ENCODE data around the gene DPF3.

DPF3 gene

GRCh38 chr14:72839753-72840607, 53.9 kb downstream of the DPF3 start:
- DNase-seq (ENCODE audit: low spot score), result no peak

- DNase-seq (ENCODE audit: low spot score), result no peak
These were observed 54.5 kb downstream of the DPF3 start for GRCh38 chr14:72839351-72839750.

GRCh38 chr14:72836085-72836484, 57.8 kb downstream of the DPF3 start:
- no peak for DNase-seq (ENCODE audit: low spot score)

- no peak for DNase-seq (ENCODE audit: low spot score)
These were observed 60.7 kb downstream of the DPF3 start for GRCh38 chr14:72833174-72833573.

GRCh38 chr14:72830786-72831594, 62.9 kb downstream of the DPF3 start:
- DNase-seq (ENCODE audit: low spot score), result no peak

- no peak for DNase-seq (ENCODE audit: low spot score)
These were observed 63.5 kb downstream of the DPF3 start for GRCh38 chr14:72830356-72830755.

- no peak for DNase-seq (ENCODE audit: low spot score)
These were observed 65.3 kb downstream of the DPF3 start for GRCh38 chr14:72828604-72829003.

GRCh38 chr14:72826039-72826438, 67.9 kb downstream of the DPF3 start:
- DNase-seq (ENCODE audit: low spot score), result no peak

GRCh38 chr14:72825486-72825885, 68.4 kb downstream of the DPF3 start:
- no peak for DNase-seq (ENCODE audit: low spot score)

- DNase-seq (ENCODE audit: low spot score), result no peak
These were observed 69.8 kb downstream of the DPF3 start for GRCh38 chr14:72824051-72824450.

GRCh38 chr14:72822946-72823611, 70.8 kb downstream of the DPF3 start:
- DNase-seq (ENCODE audit: low spot score), result no peak

- no peak for DNase-seq (ENCODE audit: low spot score)
These were observed 74.9 kb downstream of the DPF3 start for GRCh38 chr14:72818998-72819397.

GRCh38 chr14:72816287-72816686, 77.6 kb downstream of the DPF3 start:
- DNase-seq (ENCODE audit: low spot score), result no peak

- no peak for DNase-seq (ENCODE audit: low spot score)
These were observed 78.5 kb downstream of the DPF3 start for GRCh38 chr14:72815430-72815829.

- DNase-seq (ENCODE audit: low spot score), result no peak
These were observed 81.5 kb downstream of the DPF3 start for GRCh38 chr14:72812292-72812851.

- DNase-seq (ENCODE audit: low spot score), result no peak
These were observed 83.7 kb downstream of the DPF3 start for GRCh38 chr14:72810201-72810600.

GRCh38 chr14:72809063-72809462, 84.8 kb downstream of the DPF3 start:
- no peak for DNase-seq (ENCODE audit: low spot score)

GRCh38 chr14:72808564-72808963, 85.3 kb downstream of the DPF3 start:
- DNase-seq (ENCODE audit: low spot score), result no peak

- DNase-seq (ENCODE audit: low spot score), result no peak
These were observed 91.3 kb downstream of the DPF3 start for GRCh38 chr14:72802588-72802946.

- peak; percentile 36 for DNase-seq (ENCODE audit: low spot score)
These were observed 91.9 kb downstream of the DPF3 start for GRCh38 chr14:72801836-72802587.

- peak; percentile 94 for DNase-seq (ENCODE audit: low spot score)
These were observed 92.5 kb downstream of the DPF3 start for GRCh38 chr14:72801381-72801812.

All from kidney capillary endothelial cell (primary cell).